Calu3 (cell line): ENCODE measurements around the gene TASP1. TPM values are rescaled to one million over a fixed set of nuclear protein-coding genes. Genes with fewer than 3 reads are reported as not detected.

Source experiments
- BruUV-seq: library from RNA; stranded (reverse); fragments of 400-500 nt; replicated peaks from 2 replicates; lab custom pipeline; 2021; lab: Mats Ljungman, UMichigan
- CTCF ChIA-PET: fragments of 300-600 bp; sonication (Branson Sonifier 250); formaldehyde crosslinking; loops from one replicate; lab custom pipeline; 2022; ENCODE audit warnings: antibody characterized with exemption; lab: Charles Lee
- DNase-seq: peaks from one replicate; pipeline ENCODE4 v3.0.0; 2022
- H3K27ac Mint-ChIP-seq: one replicate; pipeline ENCODE4 v1.8.0; 2022; ENCODE audit warnings: mixed read lengths; ENCODE audit not compliant: unreplicated experiment
- H3K27me3 Mint-ChIP-seq: one replicate; pipeline ENCODE4 v1.8.0; 2022; ENCODE audit warnings: mixed read lengths; ENCODE audit not compliant: unreplicated experiment
- H3K36me3 Mint-ChIP-seq: one replicate; pipeline ENCODE4 v1.8.0; 2022; ENCODE audit warnings: mild to moderate bottlenecking, moderate library complexity, mixed read lengths; ENCODE audit not compliant: insufficient read depth, unreplicated experiment
- H3K4me1 Mint-ChIP-seq: one replicate; pipeline ENCODE4 v1.8.0; 2022; ENCODE audit warnings: mild to moderate bottlenecking, low read depth, mixed read lengths; ENCODE audit not compliant: unreplicated experiment
- H3K4me3 Mint-ChIP-seq: one replicate; pipeline ENCODE4 v1.8.0; 2022; ENCODE audit warnings: mild to moderate bottlenecking, low read depth, moderate library complexity, mixed read lengths; ENCODE audit not compliant: unreplicated experiment
- H3K9me3 Mint-ChIP-seq: one replicate; pipeline ENCODE4 v1.8.0; 2022; ENCODE audit warnings: low read depth, mixed read lengths; ENCODE audit not compliant: unreplicated experiment
- CTCF ChIP-seq: fragments of 200-600 bp; IDR thresholded peaks from one replicate; pipeline ENCODE4 v1.8.0; 2022; ENCODE audit warnings: antibody characterized with exemption; ENCODE audit not compliant: unreplicated experiment
- intact Hi-C: fragments of 100-400 bp; cut with micrococcal nuclease; formaldehyde crosslinking; loops from one replicate; pipeline ENCODE4 v1.10.0; 2022; ENCODE audit not compliant: unreplicated experiment
- total RNA-seq: library from RNA; stranded (reverse); gene quantifications from 2 replicates; pipeline ENCODE4 v1.2.3, GENCODE V29; 2022

Gene TASP1
- total RNA-seq, 1 experiment from 2014 or later, result 20.0 TPM

GRCh38 chr20:13348311-13349234 is 290.2 kb downstream of the TASP1 start:
- intact Hi-C loops, result no loop called here
- no peaks in the 10 kb centered on the region for H3K27me3 Mint-ChIP-seq
- no TSS peak for BruUV-seq
- H3K36me3 Mint-ChIP-seq, result no peaks in the 10 kb centered on the region
- no peak for DNase-seq
- CTCF ChIA-PET, result no interaction called here
- no peak for TF ChIP-seq CTCF
- no peak overlapping the region for H3K27ac Mint-ChIP-seq
- H3K4me1 Mint-ChIP-seq, result no peaks in the 10 kb centered on the region
- no peak overlapping the region for H3K4me3 Mint-ChIP-seq
- no peaks in the 10 kb centered on the region for H3K9me3 Mint-ChIP-seq

GRCh38 chr20:13344671-13345070 is 294.1 kb downstream of the TASP1 start:
- Mint-ChIP-seq H3K36me3 (no peaks in the 10 kb centered on the region), H3K4me1 (peaks cover 3% of the 10 kb centered on the region), H3K27ac (no peak overlapping the region), H3K9me3 (no peaks in the 10 kb centered on the region), H3K4me3 (no peak overlapping the region), H3K27me3 (no peaks in the 10 kb centered on the region)
- intact Hi-C loops, result no loop called here
- no TSS peak for BruUV-seq
- no peak for TF ChIP-seq CTCF
- no peak for DNase-seq
- CTCF ChIA-PET, result no interaction called here

GRCh38 chr20:13342469-13343242 is 296.1 kb downstream of the TASP1 start:
- H3K27ac Mint-ChIP-seq, result no peak overlapping the region
- H3K9me3 Mint-ChIP-seq, result no peaks in the 10 kb centered on the region
- no peak for DNase-seq
- H3K27me3 Mint-ChIP-seq, result no peaks in the 10 kb centered on the region
- H3K4me3 Mint-ChIP-seq, result no peak overlapping the region
- TF ChIP-seq CTCF, result no peak
- no peaks in the 10 kb centered on the region for H3K36me3 Mint-ChIP-seq
- no TSS peak for BruUV-seq
- CTCF ChIA-PET, result interaction anchor here (0.5 kb wide), 1 partner anchor 10 kb away, joined by 3 read pairs; no protein-coding TSS in a partner anchor
- intact Hi-C loops, result no loop called here
- peaks cover 21% of the 10 kb centered on the region for H3K4me1 Mint-ChIP-seq

GRCh38 chr20:13341737-13342393 is 296.9 kb downstream of the TASP1 start:
- Mint-ChIP-seq H3K4me1 (peaks cover 29% of the 10 kb centered on the region), H3K36me3 (no peaks in the 10 kb centered on the region), H3K9me3 (no peaks in the 10 kb centered on the region), H3K27ac (no peak overlapping the region), H3K4me3 (no peak overlapping the region), H3K27me3 (no peaks in the 10 kb centered on the region)
- no peak for TF ChIP-seq CTCF
- no TSS peak for BruUV-seq
- no peak for DNase-seq
- intact Hi-C loops, result no loop called here
- CTCF ChIA-PET, result interaction anchor here (0.5 to 0.6 kb wide), 2 partner anchors 11 to 111 kb away, joined by 3 read pairs; no protein-coding TSS in a partner anchor
